CD4-positive, alpha-beta T cell (primary cell): ENCODE results near the gene SEPTIN11. TPM values are rescaled to one million over a fixed set of nuclear protein-coding genes. Genes with fewer than 3 reads are reported as not detected.

Experiments used
- ATAC-seq: fragments of 200-7000 bp; cut with Tn5 transposase; one replicate; pipeline ENCODE4 v1.10.0; 2022; ENCODE audit warnings: mild to moderate bottlenecking; ENCODE audit not compliant: poor library complexity
- CTCF ChIA-PET: fragments of 350-600 bp; sonication (Branson Sonifier 250); formaldehyde crosslinking; loops from one replicate; lab custom pipeline; 2021; ENCODE audit warnings: antibody characterized with exemption, inconsistent platforms; lab: Charles Lee
- POLR2A ChIA-PET: fragments of 350-600 bp; sonication (Branson Sonifier 250); formaldehyde crosslinking; loops from one replicate; lab custom pipeline; 2021; ENCODE audit warnings: antibody characterized with exemption, inconsistent platforms; lab: Charles Lee
- DNase-seq, 14 experiments: peaks; one replicate each; pipeline ENCODE4 v3.0.0-alpha.2; 2013 to 2020; ENCODE audit warnings: mixed read lengths in 2 of 14
- H3K27ac ChIP-seq, 2 donors: one replicate each; pipeline versions ENCODE4 v1.5.1 to v1.7.0; 2013; ENCODE audit warnings: low read length in 2 of 2, low read depth in 1 of 2, mild to moderate bottlenecking in 1 of 2
- H3K27me3 ChIP-seq, 2 experiments: 1 replicate in 1 of 2; 2 replicates in 1 of 2; pipeline versions ENCODE4 v1.6.1 to v1.7.0; 2013; ENCODE audit warnings: low read length in 2 of 2, control low read depth in 1 of 2, mild to moderate bottlenecking in 1 of 2, moderate library complexity in 1 of 2; ENCODE audit not compliant: insufficient read depth in 2 of 2, control insufficient read depth in 1 of 2
- H3K36me3 ChIP-seq: one replicate; pipeline ENCODE4 v1.6.1; 2013; ENCODE audit warnings: low read length, control low read depth; ENCODE audit not compliant: insufficient read depth
- H3K4me1 ChIP-seq: one replicate; pipeline ENCODE4 v1.6.1; 2013; ENCODE audit warnings: low read length, control low read depth; ENCODE audit not compliant: insufficient read depth
- H3K4me3 ChIP-seq: one replicate; pipeline ENCODE4 v1.5.1; 2013; ENCODE audit warnings: mild to moderate bottlenecking, low read length, moderate library complexity
- H3K9me3 ChIP-seq, 2 experiments: 1 replicate in 1 of 2; 2 replicates in 1 of 2; pipeline versions ENCODE4 v1.6.1 to v1.7.0; 2013; ENCODE audit warnings: low read length in 2 of 2, mild to moderate bottlenecking in 2 of 2, control low read depth in 1 of 2, moderate library complexity in 1 of 2; ENCODE audit not compliant: control insufficient read depth in 1 of 2, insufficient read depth in 1 of 2
- H3K27ac Mint-ChIP-seq: one replicate; pipeline ENCODE4 v1.8.0; 2020; ENCODE audit warnings: mixed read lengths
- H3K27me3 Mint-ChIP-seq: one replicate; pipeline ENCODE4 v1.8.0; 2021; ENCODE audit warnings: mixed read lengths
- H3K36me3 Mint-ChIP-seq: one replicate; pipeline ENCODE4 v1.8.0; 2021; ENCODE audit warnings: low read depth, mixed read lengths
- H3K4me1 Mint-ChIP-seq: one replicate; pipeline ENCODE4 v1.8.0; 2021; ENCODE audit warnings: low read depth, mixed read lengths
- H3K4me3 Mint-ChIP-seq: one replicate; pipeline ENCODE4 v1.8.0; 2020; ENCODE audit warnings: mild to moderate bottlenecking, mixed read lengths
- H3K9me3 Mint-ChIP-seq: one replicate; pipeline ENCODE4 v1.8.0; 2020; ENCODE audit warnings: mixed read lengths
- CTCF ChIP-seq: fragments of 200-600 bp; IDR thresholded peaks from one replicate; pipeline ENCODE4 v1.8.0; 2022; ENCODE audit warnings: antibody characterized with exemption, mild to moderate bottlenecking
- intact Hi-C, 2 experiments: fragments of 100-400 bp; cut with DNase I in 1 of 2; cut with micrococcal nuclease in 1 of 2; formaldehyde crosslinking; loops; one replicate each; pipeline versions ENCODE4 v1.15.1 to v1.9.0; 2023 to 2025; cut with DNase I, micrococcal nuclease
- total RNA-seq, 174 experiments: library from RNA in 2 of 174; stranded (reverse) in 2 of 174; gene quantifications; one replicate each; pipeline ENCODE4 v1.2.3 and lab custom pipeline; 2021 to 2026

The SEPTIN11 gene
- total RNA-seq, 2 experiments from 2014 or later, result 8.1 to 9.4 TPM

- CTCF ChIA-PET, result no interaction called here
- no peaks in the 10 kb centered on the region for H3K36me3 Mint-ChIP-seq
- H3K9me3 Mint-ChIP-seq, result no peaks in the 10 kb centered on the region
- Histone ChIP-seq H3K4me1 (peaks cover 11% of the 10 kb centered on the region), H3K27me3 (no peaks in the 10 kb centered on the region), H3K4me3 (no peak overlapping the region), H3K9me3 (no peaks in the 10 kb centered on the region), H3K27ac (no peak overlapping the region), H3K36me3 (no peaks in the 10 kb centered on the region)
- peaks cover 47% of the 10 kb centered on the region for H3K4me1 Mint-ChIP-seq
- TF ChIP-seq CTCF, result no peak
- H3K4me3 Mint-ChIP-seq, result no peak overlapping the region
- no peak for DNase-seq
- ATAC-seq, result no peak
- POLR2A ChIA-PET, result no interaction called here
- no peak overlapping the region for H3K27ac Mint-ChIP-seq
- intact Hi-C loops, result no loop called here
- no peaks in the 10 kb centered on the region for H3K27me3 Mint-ChIP-seq
Observed at GRCh38 chr4:76974150-76974549, 24.6 kb downstream of the SEPTIN11 start.

- Mint-ChIP-seq H3K36me3 (no peaks in the 10 kb centered on the region), H3K9me3 (no peaks in the 10 kb centered on the region), H3K4me3 (no peak overlapping the region), H3K4me1 (peaks cover 67% of the 10 kb centered on the region), H3K27me3 (no peaks in the 10 kb centered on the region), H3K27ac (no peak overlapping the region)
- ATAC-seq (no peak), DNase-seq (no peak)
- ChIA-PET POLR2A (interaction anchor here (0.6 to 2.0 kb wide), 7 partner anchors 9 to 140 kb away, joined by 3 to 6 read pairs (median 3); partner anchors contain the start of gene SEPTIN11), CTCF (interaction anchor here (0.7 to 1.2 kb wide), 2 partner anchors 30 to 1947 kb away, joined by 3 read pairs; no protein-coding TSS in a partner anchor)
- Histone ChIP-seq H3K4me1 (peaks cover 15% of the 10 kb centered on the region), H3K4me3 (no peak overlapping the region), H3K36me3 (no peaks in the 10 kb centered on the region), H3K27me3 (no peaks in the 10 kb centered on the region), H3K27ac (no peak overlapping the region), H3K9me3 (no peaks in the 10 kb centered on the region)
- TF ChIP-seq CTCF, result no peak
- intact Hi-C loops, result no loop called here
Observed at GRCh38 chr4:76977113-76977512, 27.6 kb downstream of the SEPTIN11 start.

GRCh38 chr4:76977736-76978350 lies 28.3 kb downstream of the SEPTIN11 start:
- Histone ChIP-seq H3K27ac (no peak overlapping the region), H3K4me1 (peaks cover 22% of the 10 kb centered on the region), H3K36me3 (no peaks in the 10 kb centered on the region), H3K4me3 (no peak overlapping the region), H3K27me3 (no peaks in the 10 kb centered on the region), H3K9me3 (no peaks in the 10 kb centered on the region)
- H3K36me3 Mint-ChIP-seq, result no peaks in the 10 kb centered on the region
- no peaks in the 10 kb centered on the region for H3K9me3 Mint-ChIP-seq
- POLR2A ChIA-PET, result interaction anchor here (0.6 to 2.0 kb wide), 9 partner anchors 8 to 140 kb away, joined by 3 to 6 read pairs (median 3); partner anchors contain the start of gene SEPTIN11
- peaks cover 71% of the 10 kb centered on the region for H3K4me1 Mint-ChIP-seq
- ATAC-seq, result peak; percentile 69
- H3K27me3 Mint-ChIP-seq, result no peaks in the 10 kb centered on the region
- no peak for TF ChIP-seq CTCF
- peak in 1 of 14 experiments; percentile 49 for DNase-seq
- H3K27ac Mint-ChIP-seq, result no peak overlapping the region
- intact Hi-C loops, result no loop called here
- CTCF ChIA-PET, result interaction anchor here (0.7 to 1.2 kb wide), 3 partner anchors 30 to 1946 kb away, joined by 3 read pairs; no protein-coding TSS in a partner anchor
- peak overlapping the region; percentile 62 for H3K4me3 Mint-ChIP-seq
